Panc1 (cell line): Measurements from ENCODE around the gene CLINT1.

Experiments
- POLR2AphosphoS5 ChIP-seq: IDR thresholded peaks from 2 replicates; pipeline ENCODE4 v1.6.1; 2012; ENCODE audit warnings: mild to moderate bottlenecking, low read depth, low read length, moderate library complexity
- REST ChIP-seq, 2 experiments: IDR thresholded peaks; 2 replicates each; pipeline ENCODE4 v1.6.1; 2011 to 2012; ENCODE audit warnings: low read depth in 2 of 2, control low read depth in 1 of 2, low read length in 1 of 2, mild to moderate bottlenecking in 1 of 2, moderate library complexity in 1 of 2; ENCODE audit not compliant: insufficient read depth in 1 of 2
- SIN3A ChIP-seq: IDR thresholded peaks from 2 replicates; pipeline ENCODE4 v1.6.1; 2012; ENCODE audit warnings: low read depth, mild to moderate bottlenecking, low read length, moderate library complexity, borderline replicate concordance; ENCODE audit not compliant: insufficient read depth
- TCF7L2 ChIP-seq: IDR thresholded peaks from 2 replicates; pipeline ENCODE4 v1.6.1; 2011; ENCODE audit warnings: mild to moderate bottlenecking, low read depth, low read length, inconsistent platforms
- TF ChIP-seq, protein P1 (sequence below): fragments of 450-650 bp; IDR thresholded peaks from 2 replicates; pipeline ENCODE4 v1.5.1; 2017; ENCODE audit warnings: mild to moderate bottlenecking

GRCh38 chr5:157886796-157887380 is 27.9 kb upstream of the CLINT1 start:
- TF ChIP-seq, protein P1, sequence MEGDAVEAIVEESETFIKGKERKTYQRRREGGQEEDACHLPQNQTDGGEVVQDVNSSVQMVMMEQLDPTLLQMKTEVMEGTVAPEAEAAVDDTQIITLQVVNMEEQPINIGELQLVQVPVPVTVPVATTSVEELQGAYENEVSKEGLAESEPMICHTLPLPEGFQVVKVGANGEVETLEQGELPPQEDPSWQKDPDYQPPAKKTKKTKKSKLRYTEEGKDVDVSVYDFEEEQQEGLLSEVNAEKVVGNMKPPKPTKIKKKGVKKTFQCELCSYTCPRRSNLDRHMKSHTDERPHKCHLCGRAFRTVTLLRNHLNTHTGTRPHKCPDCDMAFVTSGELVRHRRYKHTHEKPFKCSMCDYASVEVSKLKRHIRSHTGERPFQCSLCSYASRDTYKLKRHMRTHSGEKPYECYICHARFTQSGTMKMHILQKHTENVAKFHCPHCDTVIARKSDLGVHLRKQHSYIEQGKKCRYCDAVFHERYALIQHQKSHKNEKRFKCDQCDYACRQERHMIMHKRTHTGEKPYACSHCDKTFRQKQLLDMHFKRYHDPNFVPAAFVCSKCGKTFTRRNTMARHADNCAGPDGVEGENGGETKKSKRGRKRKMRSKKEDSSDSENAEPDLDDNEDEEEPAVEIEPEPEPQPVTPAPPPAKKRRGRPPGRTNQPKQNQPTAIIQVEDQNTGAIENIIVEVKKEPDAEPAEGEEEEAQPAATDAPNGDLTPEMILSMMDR = no peak
- no peak for TF ChIP-seq POLR2AphosphoS5
- TF ChIP-seq SIN3A = no peak
- no peak for TF ChIP-seq TCF7L2
- TF ChIP-seq REST (IDR thresholded peaks at IDR 0.05; ENCODE audit: insufficient read depth in 1 of 2, low read depth in 2 of 2, low read length in 1 of 2) = no peak
